Measurements from ENCODE around the gene IDH3A. TPM values are rescaled to one million over a fixed set of nuclear protein-coding genes. Genes with fewer than 3 reads are reported as not detected.

IDH3A gene
- polyA plus RNA-seq, 3 donors: 46.5 to 85.0 (median 74.0) TPM

GRCh38 chr15:78111788-78112187 lies 37.4 kb upstream of the IDH3A start:
- Histone ChIP-seq H4K20me1 (ENCODE audit: insufficient read depth, low read length) (no peaks in the 10 kb centered on the region), H3K27me3 (ENCODE audit: control insufficient read depth in 2 of 2, insufficient read depth in 2 of 2, low read length in 2 of 2) (no peaks in the 10 kb centered on the region), H3K9me3 (replicated peaks in 1 of 2; ENCODE audit: control insufficient read depth in 1 of 2, insufficient read depth in 1 of 2, low read length in 2 of 2) (no peaks in the 10 kb centered on the region), H3K27ac (ENCODE audit: low read depth in 1 of 2, low read length in 2 of 2) (no peak overlapping the region), H3K4me1 (ENCODE audit: control insufficient read depth in 1 of 2, insufficient read depth in 2 of 2, low read length in 2 of 2) (no peaks in the 10 kb centered on the region), H3K79me2 (ENCODE audit: insufficient read depth, low read length) (no peaks in the 10 kb centered on the region), H3K4me2 (replicated peaks; ENCODE audit: extremely low read depth, low read length, poor library complexity, severe bottlenecking) (no peak overlapping the region), H3K36me3 (replicated peaks in 1 of 2; ENCODE audit: control insufficient read depth in 1 of 2, insufficient read depth in 2 of 2, low read length in 2 of 2) (no peaks in the 10 kb centered on the region), H2AFZ (ENCODE audit: insufficient read depth, low read depth, low read length, poor library complexity, severe bottlenecking) (no peak overlapping the region), H3K4me3 (replicated peaks in 1 of 3; ENCODE audit: low read depth in 2 of 3, low read length in 3 of 3) (no peak overlapping the region), H3K9ac (ENCODE audit: insufficient read depth, low read length, poor library complexity, severe bottlenecking) (no peak overlapping the region)
- no peaks in the 10 kb centered on the region for H3K9me3 Mint-ChIP-seq
- H3K4me1 Mint-ChIP-seq: peaks cover 3% of the 10 kb centered on the region
- H3K4me3 Mint-ChIP-seq: no peak overlapping the region
- H3K27me3 Mint-ChIP-seq (ENCODE audit: low read depth in 3 of 3): peaks cover 0 to 3% (median 0%) of the 10 kb centered on the region in 3 donors
- no peaks in the 10 kb centered on the region for H3K36me3 Mint-ChIP-seq
- intact Hi-C loops (cut with micrococcal nuclease): loop anchor here (2.0 to 5.0 kb wide), 2 partner anchors 86 to 129 kb away; no protein-coding TSS in a partner anchor
- WGBS (ENCODE audit: insufficient coverage): 92% methylated on average over 1 of the region's 3 CpGs
- TF ChIP-seq, protein P1, sequence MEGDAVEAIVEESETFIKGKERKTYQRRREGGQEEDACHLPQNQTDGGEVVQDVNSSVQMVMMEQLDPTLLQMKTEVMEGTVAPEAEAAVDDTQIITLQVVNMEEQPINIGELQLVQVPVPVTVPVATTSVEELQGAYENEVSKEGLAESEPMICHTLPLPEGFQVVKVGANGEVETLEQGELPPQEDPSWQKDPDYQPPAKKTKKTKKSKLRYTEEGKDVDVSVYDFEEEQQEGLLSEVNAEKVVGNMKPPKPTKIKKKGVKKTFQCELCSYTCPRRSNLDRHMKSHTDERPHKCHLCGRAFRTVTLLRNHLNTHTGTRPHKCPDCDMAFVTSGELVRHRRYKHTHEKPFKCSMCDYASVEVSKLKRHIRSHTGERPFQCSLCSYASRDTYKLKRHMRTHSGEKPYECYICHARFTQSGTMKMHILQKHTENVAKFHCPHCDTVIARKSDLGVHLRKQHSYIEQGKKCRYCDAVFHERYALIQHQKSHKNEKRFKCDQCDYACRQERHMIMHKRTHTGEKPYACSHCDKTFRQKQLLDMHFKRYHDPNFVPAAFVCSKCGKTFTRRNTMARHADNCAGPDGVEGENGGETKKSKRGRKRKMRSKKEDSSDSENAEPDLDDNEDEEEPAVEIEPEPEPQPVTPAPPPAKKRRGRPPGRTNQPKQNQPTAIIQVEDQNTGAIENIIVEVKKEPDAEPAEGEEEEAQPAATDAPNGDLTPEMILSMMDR (IDR thresholded peaks at IDR 0.05): no peak
- DNase-seq: no peak
- H3K27ac Mint-ChIP-seq: no peak overlapping the region

DNA sequence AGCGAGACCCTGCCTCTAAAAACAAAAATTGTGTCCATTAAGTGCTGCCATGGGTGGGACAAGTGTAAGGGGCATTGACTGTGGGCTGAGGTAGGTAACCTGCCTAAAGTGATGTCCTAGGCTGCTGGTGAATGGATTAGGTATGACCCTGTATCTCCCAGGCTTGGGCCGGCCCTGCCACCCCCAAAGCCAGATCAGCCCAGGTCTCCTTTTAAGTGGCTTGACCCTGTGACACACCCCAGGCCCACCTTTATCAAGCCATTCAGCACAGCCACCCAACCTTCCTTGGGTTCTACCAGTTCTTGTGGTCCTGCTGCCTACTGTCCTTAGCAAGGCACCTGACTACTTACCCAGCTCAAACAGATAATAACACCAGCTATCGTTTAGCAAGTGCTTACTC lies 36.6 kb upstream of the IDH3A start:
- H3K4me2 ChIP-seq (replicated peaks; ENCODE audit: extremely low read depth, low read length, poor library complexity, severe bottlenecking): no peak overlapping the region
- Mint-ChIP-seq H3K27me3 (ENCODE audit: low read depth in 3 of 3) (peaks cover 0 to 3% (median 0%) of the 10 kb centered on the region in 3 donors), H3K4me3 (no peak overlapping the region), H3K27ac (no peak overlapping the region), H3K9me3 (no peaks in the 10 kb centered on the region), H3K36me3 (no peaks in the 10 kb centered on the region), H3K4me1 (peaks cover 3% of the 10 kb centered on the region)
- no peak overlapping the region for H2AFZ ChIP-seq (ENCODE audit: insufficient read depth, low read depth, low read length, poor library complexity, severe bottlenecking)
- TF ChIP-seq, protein P1 (IDR thresholded peaks at IDR 0.05): no peak
- 100% methylated on average over 2 of the region's 3 CpGs for WGBS (ENCODE audit: insufficient coverage)
- no peaks in the 10 kb centered on the region for H3K36me3 ChIP-seq (replicated peaks in 1 of 2; ENCODE audit: control insufficient read depth in 1 of 2, insufficient read depth in 2 of 2, low read length in 2 of 2)
- H3K9ac ChIP-seq (ENCODE audit: insufficient read depth, low read length, poor library complexity, severe bottlenecking): no peak overlapping the region
- H3K4me3 ChIP-seq (replicated peaks in 1 of 3; ENCODE audit: low read depth in 2 of 3, low read length in 3 of 3): no peak overlapping the region
- no peaks in the 10 kb centered on the region for H3K4me1 ChIP-seq (ENCODE audit: control insufficient read depth in 1 of 2, insufficient read depth in 2 of 2, low read length in 2 of 2)
- H4K20me1 ChIP-seq (ENCODE audit: insufficient read depth, low read length): no peaks in the 10 kb centered on the region
- intact Hi-C loops (cut with micrococcal nuclease): loop anchor here (2.0 to 5.0 kb wide), 2 partner anchors 85 to 128 kb away; no protein-coding TSS in a partner anchor
- H3K27ac ChIP-seq (ENCODE audit: low read depth in 1 of 2, low read length in 2 of 2): no peak overlapping the region
- no peaks in the 10 kb centered on the region for H3K79me2 ChIP-seq (ENCODE audit: insufficient read depth, low read length)
- H3K9me3 ChIP-seq (replicated peaks in 1 of 2; ENCODE audit: control insufficient read depth in 1 of 2, insufficient read depth in 1 of 2, low read length in 2 of 2): no peaks in the 10 kb centered on the region
- no peaks in the 10 kb centered on the region for H3K27me3 ChIP-seq (ENCODE audit: control insufficient read depth in 2 of 2, insufficient read depth in 2 of 2, low read length in 2 of 2)
- DNase-seq: no peak

All from CD14-positive monocyte (primary cell).